Gastrocnemius medialis (tissue), 4 donors: ENCODE data around the gene KRTAP10-4. TPM values are rescaled to one million over a fixed set of nuclear protein-coding genes. Genes with fewer than 3 reads are reported as not detected.

Source experiments
- ATAC-seq, 2 donors: fragments of 150-250 bp; one replicate each; pipeline ENCODE4 v1.9.1; 2016
- DNase-seq, 2 donors: peaks; one replicate each; pipeline ENCODE4 v3.0.0-alpha.2; 2019
- H3K27ac ChIP-seq, 4 donors: fragments of 200-600 bp; sonication (generic); 1 replicate in 1 of 4; 2 replicates in 3 of 4; pipeline ENCODE4 v1.5.1; 2016 to 2018; ENCODE audit warnings: mild to moderate bottlenecking in 2 of 4, moderate library complexity in 1 of 4
- H3K27me3 ChIP-seq, 3 donors: fragments of 200-600 bp; sonication (generic) in 2 of 3; 1 replicate in 1 of 3; 2 replicates in 2 of 3; pipeline versions ENCODE4 v1.5.1 to v1.6.0; 2016 to 2019; ENCODE audit warnings: mild to moderate bottlenecking in 1 of 3, moderate library complexity in 1 of 3
- H3K36me3 ChIP-seq, 2 donors: fragments of 200-600 bp; sonication (generic) in 1 of 2; one replicate each; pipeline ENCODE4 v1.5.1; 2017 to 2018
- H3K4me1 ChIP-seq, 2 donors: fragments of 200-600 bp; sonication (generic) in 1 of 2; one replicate each; pipeline ENCODE4 v1.5.1; 2016 to 2017; ENCODE audit warnings: mild to moderate bottlenecking in 2 of 2
- H3K4me3 ChIP-seq, 4 donors: fragments of 200-600 bp; sonication (generic) in 3 of 4; 1 replicate in 1 of 4; 2 replicates in 3 of 4; pipeline ENCODE4 v1.5.1; 2016 to 2019; ENCODE audit warnings: mild to moderate bottlenecking in 2 of 4
- H3K9me3 ChIP-seq, 3 donors: fragments of 200-600 bp; sonication (generic) in 2 of 3; 1 replicate in 1 of 3; 2 replicates in 2 of 3; pipeline ENCODE4 v1.5.1; 2016 to 2019
- CTCF ChIP-seq, 5 experiments: fragments of 450-650 bp in 3 of 5; fragments of 200-600 bp in 2 of 5; sonication (generic) in 2 of 5; IDR thresholded peaks in 4 of 5; conservative IDR thresholded peaks in 1 of 5; 1 replicate in 4 of 5; 2 replicates in 1 of 5; pipeline ENCODE4 v1.5.1; 2016 to 2019; ENCODE audit warnings: antibody characterized with exemption in 5 of 5, mild to moderate bottlenecking in 3 of 5, moderate library complexity in 3 of 5
- POLR2A ChIP-seq, 2 donors: fragments of 450-650 bp; IDR thresholded peaks; one replicate each; pipeline ENCODE4 v1.6.1; 2017; ENCODE audit warnings: antibody characterized with exemption in 2 of 2, mild to moderate bottlenecking in 2 of 2, moderate library complexity in 2 of 2
- in situ Hi-C, 4 donors: fragments of 200-750 bp; cut with MboI; loops; one replicate each; pipeline versions ENCODE4 v1.15.0 to v1.8.0; 2017; ENCODE audit warnings: low sequenced_read_pairs in 4 of 4
- intact Hi-C: fragments of 100-400 bp; cut with DNase I; formaldehyde crosslinking; loops from one replicate; pipeline ENCODE4 v1.15.1; 2023; ENCODE audit warnings: low total_unique reads
- total RNA-seq, 4 donors: library from RNA; depleted of rRNA; stranded (reverse); fragments of >200 nt; gene quantifications; one replicate each; pipeline versions ENCODE4 v1.1.0 to v1.2.3, GENCODE V29; 2016

Gene KRTAP10-4
- total RNA-seq, 4 donors from 2014 or later: not detected

- DNase-seq: no peak
- H3K36me3 ChIP-seq: no peaks in the 10 kb centered on the region
- no peaks in the 10 kb centered on the region for H3K4me1 ChIP-seq
- in situ Hi-C loops (no loop called here), intact Hi-C loops (no loop called here)
- H3K9me3 ChIP-seq: no peaks in the 10 kb centered on the region
- ATAC-seq: no peak
- H3K27ac ChIP-seq: no peak overlapping the region
- no peak overlapping the region for H3K4me3 ChIP-seq
- TF ChIP-seq POLR2A (IDR thresholded peaks at IDR 0.05): no peak
- no peak for TF ChIP-seq CTCF (IDR thresholded peaks at IDR 0.05 in 4 of 5, conservative IDR thresholded peaks at IDR 0.05 in 1 of 5)
- H3K27me3 ChIP-seq: peaks cover 0 to 13% (median 12%) of the 10 kb centered on the region in 3 donors
Observed at GRCh38 chr21:44529503-44530125, 43.9 kb upstream of the KRTAP10-4 start.

- TF ChIP-seq CTCF (IDR thresholded peaks at IDR 0.05 in 4 of 5, conservative IDR thresholded peaks at IDR 0.05 in 1 of 5) (no peak), POLR2A (IDR thresholded peaks at IDR 0.05) (no peak)
- Histone ChIP-seq H3K36me3 (no peaks in the 10 kb centered on the region), H3K4me3 (no peak overlapping the region), H3K9me3 (no peaks in the 10 kb centered on the region), H3K27ac (no peak overlapping the region), H3K27me3 (peaks cover 0 to 13% (median 12%) of the 10 kb centered on the region in 3 donors), H3K4me1 (no peaks in the 10 kb centered on the region)
- intact Hi-C loops: no loop called here
- DNase-seq (no peak), ATAC-seq (no peak)
- in situ Hi-C loops: no loop called here
Observed at GRCh38 chr21:44530221-44530902, 43.2 kb upstream of the KRTAP10-4 start.

- Histone ChIP-seq H3K27ac (no peak overlapping the region), H3K4me1 (no peaks in the 10 kb centered on the region), H3K9me3 (no peaks in the 10 kb centered on the region), H3K27me3 (peaks cover 0 to 13% (median 12%) of the 10 kb centered on the region in 3 donors), H3K4me3 (no peak overlapping the region), H3K36me3 (no peaks in the 10 kb centered on the region)
- DNase-seq (no peak), ATAC-seq (no peak)
- TF ChIP-seq CTCF (IDR thresholded peaks at IDR 0.05 in 4 of 5, conservative IDR thresholded peaks at IDR 0.05 in 1 of 5): no peak
- TF ChIP-seq POLR2A (IDR thresholded peaks at IDR 0.05): no peak
- in situ Hi-C loops: no loop called here
- intact Hi-C loops: no loop called here
Observed at GRCh38 chr21:44530903-44531605, 42.5 kb upstream of the KRTAP10-4 start.

GRCh38 chr21:44531606-44532564 is 41.6 kb upstream of the KRTAP10-4 start:
- Histone ChIP-seq H3K36me3 (no peaks in the 10 kb centered on the region), H3K4me3 (no peak overlapping the region), H3K27me3 (peaks cover 2 to 13% (median 12%) of the 10 kb centered on the region in 3 donors), H3K27ac (no peak overlapping the region), H3K4me1 (no peaks in the 10 kb centered on the region), H3K9me3 (no peaks in the 10 kb centered on the region)
- DNase-seq: no peak
- no peak for ATAC-seq
- TF ChIP-seq CTCF (IDR thresholded peaks at IDR 0.05 in 4 of 5, conservative IDR thresholded peaks at IDR 0.05 in 1 of 5): no peak
- TF ChIP-seq POLR2A (IDR thresholded peaks at IDR 0.05): no peak
- in situ Hi-C loops: no loop called here
- intact Hi-C loops: no loop called here
